HCT116 (cell line): ENCODE data around the gene ZNF558. TPM values are rescaled to one million over a fixed set of nuclear protein-coding genes. Genes with fewer than 3 reads are reported as not detected.

Experiments
- ATAC-seq: fragments of 200-7000 bp; cut with Tn5 transposase; 2 replicates; pipeline ENCODE4 v1.9.1; 2020; ENCODE audit warnings: mild to moderate bottlenecking, moderate library complexity
- BruUV-seq: library from RNA; stranded (reverse); fragments of 400-500 nt; replicated peaks from 2 replicates; lab custom pipeline; 2021; lab: Mats Ljungman, UMichigan
- CTCF ChIA-PET: fragments of 300-600 bp; sonication (Branson Sonifier 250); formaldehyde crosslinking; loops from one replicate; lab custom pipeline; 2021; ENCODE audit warnings: antibody characterized with exemption; lab: Charles Lee
- POLR2A ChIA-PET: fragments of 300-600, 350-600 bp; sonication (Branson Sonifier 250); formaldehyde crosslinking; loops from one replicate; lab custom pipeline; 2021; ENCODE audit warnings: antibody characterized with exemption; lab: Charles Lee
- RAD21 ChIA-PET, 2 experiments: fragments of 300-600 bp; sonication (Branson Sonifier 250); formaldehyde crosslinking; loops; one replicate each; lab custom pipeline; 2023; ENCODE audit warnings: low total read pairs in 2 of 2; ENCODE audit not compliant: uncharacterized antibody in 2 of 2, unreplicated experiment in 2 of 2, low non-redundant PET in 1 of 2; lab: Charles Lee
- DNase-seq: peaks from one replicate; pipeline ENCODE4 v3.0.0-alpha.2; 2010; ENCODE audit warnings: low read depth, low spot score
- H2AFZ ChIP-seq: fragments of 200-600 bp; shearing (Covaris generic), sonication (generic); 2 replicates; pipeline ENCODE4 v1.6.1; 2017; ENCODE audit warnings: low read depth, mixed run types, mixed read lengths, antibody characterized with exemption, low read length; ENCODE audit not compliant: poor library complexity, severe bottlenecking
- H3K27ac ChIP-seq: 2 replicates; pipeline ENCODE4 v1.5.1; 2012; ENCODE audit warnings: low read depth, low read length
- H3K27me3 ChIP-seq: fragments of 200-600 bp; sonication (generic); 2 replicates; pipeline ENCODE4 v1.6.1; 2016; ENCODE audit warnings: mixed run types, low read length, mixed read lengths; ENCODE audit not compliant: insufficient read depth
- H3K36me3 ChIP-seq, 2 experiments: fragments of 200-500 bp in 1 of 2; fragments of 200-600 bp in 1 of 2; sonication (Bioruptor generic) in 1 of 2; sonication (generic) in 1 of 2; 2 replicates each; pipeline versions ENCODE4 v1.5.1 to v1.6.1; 2014 to 2016; ENCODE audit warnings: low read length in 2 of 2, inconsistent platforms in 1 of 2, mixed read lengths in 1 of 2, mixed run types in 1 of 2; ENCODE audit not compliant: insufficient read depth in 2 of 2, control insufficient read depth in 1 of 2
- H3K4me1 ChIP-seq, 2 experiments: fragments of 200-600 bp in 1 of 2; sonication (generic) in 1 of 2; 2 replicates each; pipeline versions ENCODE4 v1.5.1 to v1.6.1; 2012 to 2017; ENCODE audit warnings: low read length in 2 of 2, inconsistent platforms in 1 of 2, mild to moderate bottlenecking in 1 of 2, mixed read lengths in 1 of 2, mixed run types in 1 of 2, moderate library complexity in 1 of 2; ENCODE audit not compliant: insufficient read depth in 2 of 2, control insufficient read depth in 1 of 2
- H3K4me2 ChIP-seq: fragments of 200-600 bp; sonication (generic); 2 replicates; pipeline ENCODE4 v1.6.1; 2017; ENCODE audit warnings: mixed run types, low read length, mixed read lengths
- H3K4me3 ChIP-seq, 2 experiments: fragments of 200-600 bp in 1 of 2; sonication (generic) in 1 of 2; replicated peaks in 1 of 2; 2 replicates each; pipeline ENCODE4 v1.5.1; 2011 to 2016; ENCODE audit warnings: low read length in 2 of 2, control low read depth in 1 of 2, low read depth in 1 of 2, mild to moderate bottlenecking in 1 of 2, mixed read lengths in 1 of 2, mixed run types in 1 of 2
- H3K79me2 ChIP-seq: fragments of 200-600 bp; sonication (generic); 2 replicates; pipeline ENCODE4 v1.6.1; 2017; ENCODE audit warnings: mild to moderate bottlenecking, mixed run types, low read length, moderate library complexity, mixed read lengths; ENCODE audit not compliant: insufficient read depth
- H3K9ac ChIP-seq: fragments of 200-600 bp; sonication (generic); 2 replicates; pipeline ENCODE4 v1.6.1; 2016; ENCODE audit warnings: low read length, mixed read lengths
- H3K9me2 ChIP-seq: fragments of 200-600 bp; sonication (generic), shearing (Covaris generic); 2 replicates; pipeline ENCODE4 v1.6.1; 2017; ENCODE audit warnings: mixed run types, mild to moderate bottlenecking, moderate library complexity; ENCODE audit not compliant: insufficient read depth
- H3K9me3 ChIP-seq, 2 experiments: fragments of 200-500 bp in 1 of 2; fragments of 200-600 bp in 1 of 2; sonication (Bioruptor generic) in 1 of 2; sonication (generic) in 1 of 2; 2 replicates each; pipeline ENCODE4 v1.6.1; 2014 to 2017; ENCODE audit warnings: low read length in 2 of 2, mixed read lengths in 2 of 2, inconsistent platforms in 1 of 2, low read depth in 1 of 2, mild to moderate bottlenecking in 1 of 2, mixed run types in 1 of 2, moderate library complexity in 1 of 2; ENCODE audit not compliant: control insufficient read depth in 1 of 2, insufficient read depth in 1 of 2
- H4K20me1 ChIP-seq: fragments of 200-600 bp; sonication (generic), shearing (Covaris generic); 2 replicates; pipeline ENCODE4 v1.6.1; 2017; ENCODE audit warnings: mixed run types, mild to moderate bottlenecking, moderate library complexity; ENCODE audit not compliant: insufficient read depth
- CBX3 ChIP-seq: IDR thresholded peaks from 2 replicates; pipeline ENCODE4 v1.6.1; 2012; ENCODE audit warnings: low read depth
- EZH2 ChIP-seq: fragments of 200-600 bp; sonication (generic); IDR thresholded peaks from 2 replicates; pipeline ENCODE4 v1.6.1; 2017; ENCODE audit warnings: antibody characterized with exemption, mixed run types
- EZH2phosphoT487 ChIP-seq: fragments of 200-600 bp; IDR thresholded peaks from 2 replicates; pipeline ENCODE4 v1.6.1; 2018; ENCODE audit warnings: antibody characterized with exemption, borderline replicate concordance
- FOSL1 ChIP-seq: IDR thresholded peaks from 2 replicates; pipeline ENCODE4 v1.6.1; 2012; ENCODE audit warnings: low read depth
- JUND ChIP-seq: IDR thresholded peaks from 2 replicates; pipeline ENCODE4 v1.6.1; 2012
- POLR2AphosphoS5 ChIP-seq: IDR thresholded peaks from 2 replicates; pipeline ENCODE4 v1.6.1; 2011; ENCODE audit warnings: mild to moderate bottlenecking, low read depth, low read length, moderate library complexity
- RAD21 ChIP-seq: IDR thresholded peaks from 2 replicates; pipeline ENCODE4 v1.6.1; 2012; ENCODE audit warnings: low read depth, mild to moderate bottlenecking
- REST ChIP-seq: IDR thresholded peaks from 2 replicates; pipeline ENCODE4 v1.6.1; 2012; ENCODE audit warnings: low read depth
- SIN3A ChIP-seq: IDR thresholded peaks from 2 replicates; pipeline ENCODE4 v1.6.1; 2012; ENCODE audit warnings: low read depth
- SP1 ChIP-seq: IDR thresholded peaks from 2 replicates; pipeline ENCODE4 v1.6.1; 2012; ENCODE audit warnings: low read depth
- SRF ChIP-seq: IDR thresholded peaks from 2 replicates; pipeline ENCODE4 v1.6.1; 2012; ENCODE audit warnings: low read depth
- YY1 ChIP-seq: IDR thresholded peaks from 2 replicates; pipeline ENCODE4 v1.6.1; 2011; ENCODE audit warnings: low read length, low read depth, moderate library complexity, mild to moderate bottlenecking; ENCODE audit not compliant: insufficient replicate concordance; ENCODE audit errors: extremely low read depth
- ZFX ChIP-seq: fragments of 450-650 bp; IDR thresholded peaks from 2 replicates; pipeline ENCODE4 v1.6.1; 2017
- ZNF274 ChIP-seq: fragments of 200-500 bp; sonication (Bioruptor generic); IDR thresholded peaks from 2 replicates; pipeline ENCODE4 v1.6.1; 2014; ENCODE audit warnings: mild to moderate bottlenecking, low read depth, low read length, inconsistent platforms
- intact Hi-C: fragments of 100-400 bp; cut with micrococcal nuclease; formaldehyde crosslinking; loops from 2 replicates; pipeline ENCODE4 v1.10.0; 2022
- total RNA-seq: library from RNA; stranded (reverse); gene quantifications from one replicate; pipeline ENCODE4 v1.2.1, GENCODE V29; 2021; ENCODE audit not compliant: unreplicated experiment

The ZNF558 gene
- total RNA-seq, 1 experiment from 2014 or later = 34.2 TPM

DNA sequence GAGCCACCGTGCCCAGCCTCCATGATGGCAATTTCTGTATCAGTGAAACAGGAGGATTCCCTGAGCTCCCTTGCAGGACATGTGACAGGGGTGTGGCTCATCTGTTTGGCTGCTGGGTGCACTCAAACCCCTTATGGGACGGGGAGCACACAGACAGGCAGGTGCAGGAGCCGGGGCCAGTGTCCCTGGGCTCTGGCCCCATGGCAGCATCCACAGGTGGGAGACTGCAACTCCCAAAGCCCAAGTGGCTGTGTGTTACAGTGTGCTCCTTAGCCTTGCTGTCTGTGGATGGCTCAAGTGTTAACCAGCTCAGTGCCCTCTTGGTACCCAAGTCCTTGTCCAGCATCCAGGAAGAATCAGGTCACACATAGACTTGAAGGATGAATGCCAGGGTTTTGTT, 14.7 kb upstream of the ZNF558 start:
- no peak for DNase-seq
- TF ChIP-seq EZH2 (no peak), FOSL1 (no peak), YY1 (no peak), POLR2AphosphoS5 (no peak), SRF (no peak), ZFX (no peak), RAD21 (no peak), SP1 (no peak), ZNF274 (no peak), EZH2phosphoT487 (no peak), CBX3 (no peak), JUND (no peak), SIN3A (no peak), REST (no peak)
- TF ChIP-seq, all 23 proteins: peak for 0
- H2AFZ ChIP-seq = no peak overlapping the region
- H3K9me3 ChIP-seq = no peaks in the 10 kb centered on the region
- BruUV-seq = no TSS peak
- no peak overlapping the region for H3K4me2 ChIP-seq
- H3K4me3 ChIP-seq = no peak overlapping the region
- intact Hi-C loops = no loop called here
- ChIA-PET CTCF (interaction anchor here (1.1 kb wide), 1 partner anchor 14 kb away, joined by 3 read pairs; no protein-coding TSS in a partner anchor), POLR2A (no interaction called here), RAD21 (no interaction called here)
- H3K79me2 ChIP-seq = no peaks in the 10 kb centered on the region
- ATAC-seq = no peak
- H3K9me2 ChIP-seq = no peaks in the 10 kb centered on the region
- H3K9ac ChIP-seq = no peak overlapping the region
- H3K4me1 ChIP-seq = no peaks in the 10 kb centered on the region
- H4K20me1 ChIP-seq = no peaks in the 10 kb centered on the region
- H3K36me3 ChIP-seq = no peaks in the 10 kb centered on the region
- no peaks in the 10 kb centered on the region; the same call in 1 of the 2 replicates for H3K27me3 ChIP-seq
- no peak overlapping the region for H3K27ac ChIP-seq
